C4-2B (cell line): Measurements from ENCODE around the gene ADAMTS3.

Experiments
- H3K27ac ChIP-seq: fragments of 450-650 bp; 2 replicates; pipeline ENCODE4 v1.5.1; 2017
- CTCF ChIP-seq: fragments of 450-650 bp; conservative IDR thresholded peaks from 2 replicates; pipeline ENCODE4 v1.5.1; 2017; ENCODE audit warnings: mild to moderate bottlenecking
- ZFX ChIP-seq: fragments of 450-650 bp; IDR thresholded peaks from 2 replicates; pipeline ENCODE4 v1.6.1; 2017

Gene ADAMTS3

DNA sequence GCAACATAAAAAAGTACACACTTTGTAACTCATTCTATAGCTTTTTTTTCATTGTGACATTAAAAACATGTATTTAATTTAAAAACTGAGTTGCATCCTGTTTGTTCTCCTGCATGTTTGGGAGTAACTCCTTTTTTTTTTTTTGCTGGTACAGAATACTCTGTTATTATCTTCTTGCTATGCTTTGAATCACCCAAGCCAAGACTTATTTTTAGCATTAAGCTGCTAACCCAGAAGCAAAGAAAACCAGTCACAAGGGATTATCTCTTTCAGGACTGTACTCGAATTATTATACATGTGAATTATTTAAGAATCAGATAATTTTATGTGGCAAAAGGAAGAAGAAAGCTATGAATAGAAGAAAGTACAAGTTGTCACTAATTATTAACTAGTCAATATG, 194.9 kb downstream of the ADAMTS3 start:
- TF ChIP-seq CTCF (no peak), ZFX (no peak)
- no peak overlapping the region for H3K27ac ChIP-seq

- TF ChIP-seq CTCF (no peak), ZFX (no peak)
- H3K27ac ChIP-seq: no peak overlapping the region
These were observed 202.4 kb downstream of the ADAMTS3 start for GRCh38 chr4:72366601-72367000.

GRCh38 chr4:72365981-72366380, 203.0 kb downstream of the ADAMTS3 start:
- H3K27ac ChIP-seq: no peak overlapping the region
- TF ChIP-seq ZFX: no peak
- TF ChIP-seq CTCF: no peak

- TF ChIP-seq ZFX (no peak), CTCF (no peak)
- no peak overlapping the region for H3K27ac ChIP-seq
These were observed 204.0 kb downstream of the ADAMTS3 start for GRCh38 chr4:72365016-72365415.

DNA sequence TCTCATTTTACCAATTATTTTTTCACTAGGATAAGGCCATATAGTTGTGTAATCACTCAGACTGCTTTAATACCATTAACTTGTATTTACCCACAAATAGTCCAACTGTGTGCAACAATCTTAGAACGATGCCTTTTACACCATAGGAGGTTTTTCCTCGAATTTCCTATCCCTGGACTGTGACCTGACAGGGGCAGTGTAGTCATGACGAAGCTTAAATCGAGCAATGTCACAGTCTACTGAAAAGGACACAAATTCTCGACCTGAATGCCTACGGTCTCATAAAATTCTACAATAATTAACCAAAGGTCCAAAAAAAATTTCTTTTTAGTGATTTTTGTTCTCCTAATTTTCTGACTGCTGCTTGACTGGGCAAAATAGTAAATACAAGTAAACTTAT, 208.9 kb downstream of the ADAMTS3 start:
- TF ChIP-seq CTCF (no peak), ZFX (no peak)
- H3K27ac ChIP-seq: no peak overlapping the region

DNA sequence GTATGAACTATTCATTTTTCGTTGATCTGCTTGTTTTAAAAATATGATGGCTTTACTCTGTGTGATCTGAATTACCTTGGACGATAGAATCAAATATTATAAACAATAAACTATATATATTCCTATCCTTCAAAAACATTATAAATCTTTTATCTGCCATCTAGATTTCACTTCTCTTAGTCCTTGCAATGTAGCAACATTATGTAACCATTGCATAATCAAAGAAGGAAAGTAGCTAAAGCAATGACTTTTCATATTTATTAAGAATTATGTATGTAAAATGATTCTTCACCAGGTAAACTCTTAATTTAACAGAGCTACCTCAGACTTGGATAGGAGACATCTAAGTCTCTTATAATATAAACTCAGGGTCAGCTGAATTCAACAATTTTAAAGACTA, 210.5 kb downstream of the ADAMTS3 start:
- H3K27ac ChIP-seq: no peak overlapping the region
- TF ChIP-seq ZFX (no peak), CTCF (no peak)

DNA sequence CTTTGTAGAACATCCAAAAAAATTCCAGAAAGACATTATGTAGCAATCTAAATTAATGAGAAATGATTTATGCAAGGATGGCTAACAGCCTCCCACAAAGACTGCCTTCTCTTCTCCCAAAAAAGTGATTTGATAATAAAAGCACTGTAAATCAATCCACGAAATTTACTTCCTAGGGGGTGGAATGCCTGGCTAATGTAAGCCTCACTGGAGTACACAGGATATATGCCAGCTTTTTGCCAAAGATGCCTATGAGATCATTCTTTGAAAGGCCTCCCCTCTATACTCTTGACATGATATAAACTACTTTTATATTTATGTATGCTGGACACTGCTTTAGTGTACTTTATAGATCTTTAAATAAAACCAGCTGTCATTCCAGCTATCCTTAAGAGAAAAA, 211.1 kb downstream of the ADAMTS3 start:
- no peak overlapping the region for H3K27ac ChIP-seq
- no peak for TF ChIP-seq ZFX
- TF ChIP-seq CTCF: no peak

- no peak for TF ChIP-seq ZFX
- no peak for TF ChIP-seq CTCF
- no peak overlapping the region for H3K27ac ChIP-seq
These were observed 216.3 kb downstream of the ADAMTS3 start for GRCh38 chr4:72352711-72353110.
